ENCODE results near the gene FRMD4B. TPM values are rescaled to one million over a fixed set of nuclear protein-coding genes. Genes with fewer than 3 reads are reported as not detected.
A peak's percentile ranks its signal among the peaks of the same experiment; 100 is the strongest.

FRMD4B gene
- total RNA-seq, 3 donors from 2014 or later (not counting 1 experiment from before 2014, with no cell fraction given): 8.5 to 19.8 (median 9.4) TPM

- peak; percentile 44 for TF ChIP-seq CTCF (IDR thresholded peaks at IDR 0.05)
- Mint-ChIP-seq H3K9me3 (no peaks in the 10 kb centered on the region), H3K4me3 (no peak overlapping the region), H3K36me3 (no peaks in the 10 kb centered on the region), H3K27me3 (ENCODE audit: low read depth in 2 of 2) (peaks cover 2 to 3% of the 10 kb centered on the region in 2 donors), H3K4me1 (no peaks in the 10 kb centered on the region), H3K27ac (no peak overlapping the region)
- WGBS (ENCODE audit: insufficient coverage): 44% methylated on average over 4 of the region's 4 CpGs
- Histone ChIP-seq H3K9me3 (ENCODE audit: control insufficient read depth, insufficient read depth, low read length) (no peaks in the 10 kb centered on the region), H3K27me3 (ENCODE audit: control insufficient read depth, insufficient read depth, low read length) (no peaks in the 10 kb centered on the region), H3K36me3 (ENCODE audit: control insufficient read depth, insufficient read depth, low read length) (no peaks in the 10 kb centered on the region), H3K27ac (ENCODE audit: low read length) (no peak overlapping the region), H3K4me1 (ENCODE audit: control insufficient read depth, insufficient read depth, low read length) (no peaks in the 10 kb centered on the region), H3K4me3 (ENCODE audit: low read length) (no peak overlapping the region)
- intact Hi-C loops (cut with micrococcal nuclease): loop anchor here (1.0 kb wide), 2 partner anchors 264 to 304 kb away; no protein-coding TSS in a partner anchor
- ATAC-seq (peak in 2 of 3 donors; percentile 55 to 73), DNase-seq (peak in 1 of 2 donors; percentile 56)
Observed at GRCh38 chr3:69425249-69425648, 39.4 kb upstream of the FRMD4B start.

- H3K27me3 Mint-ChIP-seq (ENCODE audit: low read depth in 2 of 2): peaks cover 0 to 3% of the 10 kb centered on the region in 2 donors
- no peaks in the 10 kb centered on the region for H3K36me3 ChIP-seq (ENCODE audit: control insufficient read depth, insufficient read depth, low read length)
- no peaks in the 10 kb centered on the region for H3K27me3 ChIP-seq (ENCODE audit: control insufficient read depth, insufficient read depth, low read length)
- no peak overlapping the region for H3K27ac Mint-ChIP-seq
- TF ChIP-seq CTCF (IDR thresholded peaks at IDR 0.05): no peak
- 84% methylated on average over 3 of the region's 3 CpGs for WGBS (ENCODE audit: insufficient coverage)
- no peak overlapping the region for H3K4me3 ChIP-seq (ENCODE audit: low read length)
- no peak for ATAC-seq
- intact Hi-C loops (cut with micrococcal nuclease): no loop called here
- H3K9me3 Mint-ChIP-seq: no peaks in the 10 kb centered on the region
- no peaks in the 10 kb centered on the region for H3K4me1 ChIP-seq (ENCODE audit: control insufficient read depth, insufficient read depth, low read length)
- H3K9me3 ChIP-seq (ENCODE audit: control insufficient read depth, insufficient read depth, low read length): no peaks in the 10 kb centered on the region
- H3K27ac ChIP-seq (ENCODE audit: low read length): no peak overlapping the region
- no peaks in the 10 kb centered on the region for H3K36me3 Mint-ChIP-seq
- H3K4me3 Mint-ChIP-seq: no peak overlapping the region
- H3K4me1 Mint-ChIP-seq: no peaks in the 10 kb centered on the region
- DNase-seq: no peak
Observed at GRCh38 chr3:69423463-69424155, 37.7 kb upstream of the FRMD4B start.

- 95% methylated on average over 1 of the region's 1 CpG for whole genome bisulfite sequencing (ENCODE audit: insufficient coverage)
- Histone ChIP-seq H3K27ac (ENCODE audit: low read length) (no peak overlapping the region), H3K36me3 (ENCODE audit: control insufficient read depth, insufficient read depth, low read length) (no peaks in the 10 kb centered on the region), H3K9me3 (ENCODE audit: control insufficient read depth, insufficient read depth, low read length) (no peaks in the 10 kb centered on the region), H3K4me1 (ENCODE audit: control insufficient read depth, insufficient read depth, low read length) (no peaks in the 10 kb centered on the region), H3K27me3 (ENCODE audit: control insufficient read depth, insufficient read depth, low read length) (no peaks in the 10 kb centered on the region), H3K4me3 (ENCODE audit: low read length) (no peak overlapping the region)
- intact Hi-C loops (cut with micrococcal nuclease): no loop called here
- H3K4me1 Mint-ChIP-seq: no peaks in the 10 kb centered on the region
- no peaks in the 10 kb centered on the region for H3K36me3 Mint-ChIP-seq
- no peak overlapping the region for H3K27ac Mint-ChIP-seq
- no peak for DNase-seq
- no peak overlapping the region for H3K4me3 Mint-ChIP-seq
- no peaks in the 10 kb centered on the region for H3K9me3 Mint-ChIP-seq
- H3K27me3 Mint-ChIP-seq (ENCODE audit: low read depth in 2 of 2): peaks cover 0 to 3% of the 10 kb centered on the region in 2 donors
- ATAC-seq: no peak
- TF ChIP-seq CTCF (IDR thresholded peaks at IDR 0.05): no peak
Observed at GRCh38 chr3:69422751-69423150, 36.9 kb upstream of the FRMD4B start.

All from natural killer cell (primary cell).